GM21515 (cell line): ENCODE data around the gene EYS.

Experiments used
- ATAC-seq: cut with Tn5 transposase; IDR thresholded peaks from one replicate; pipeline ENCODE4 v1.9.1; 2021; ENCODE audit not compliant: unreplicated experiment

EYS gene

DNA sequence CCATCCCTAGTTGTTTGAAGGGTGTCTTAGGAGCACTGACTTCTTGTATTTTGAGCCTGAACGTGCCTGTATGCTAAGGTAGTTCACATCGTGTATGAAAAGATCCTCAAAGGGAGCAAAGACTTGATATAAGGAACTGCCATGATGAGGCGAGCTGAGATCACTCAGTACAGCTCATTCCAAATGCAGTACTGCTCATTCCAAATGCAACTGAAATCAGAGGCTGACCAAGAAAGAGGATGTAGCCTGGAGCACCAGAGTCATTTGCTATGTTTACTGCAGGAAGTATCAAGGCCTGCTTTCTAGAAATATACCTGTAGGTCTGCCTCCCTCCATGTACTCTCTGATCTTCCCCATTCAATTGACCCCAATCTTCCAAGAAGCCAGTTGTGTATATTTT, 832.2 kb downstream of the EYS start:
- ATAC-seq: no peak

DNA sequence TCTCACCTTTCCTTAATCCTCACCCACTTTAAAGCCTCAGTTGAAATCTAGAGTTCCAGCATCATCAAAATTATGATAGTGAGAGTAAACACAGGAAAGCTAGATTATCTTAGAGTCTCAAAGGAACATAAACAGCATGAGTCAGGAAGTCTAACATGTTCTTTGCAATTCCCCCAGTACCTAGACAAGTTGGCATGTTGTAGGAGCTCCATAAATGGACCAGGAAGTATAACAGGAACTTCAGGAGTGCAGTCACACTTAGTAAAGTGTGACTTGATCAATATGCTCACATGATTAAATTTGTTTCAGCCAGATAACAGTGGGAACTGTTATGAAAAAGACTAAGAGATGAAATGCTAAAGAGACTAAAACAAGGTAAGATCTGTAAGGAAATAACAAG, 834.4 kb downstream of the EYS start:
- ATAC-seq: no peak

- ATAC-seq: no peak
Measured at GRCh38 chr6:64861039-64861651, 845.9 kb downstream of the EYS start.

DNA sequence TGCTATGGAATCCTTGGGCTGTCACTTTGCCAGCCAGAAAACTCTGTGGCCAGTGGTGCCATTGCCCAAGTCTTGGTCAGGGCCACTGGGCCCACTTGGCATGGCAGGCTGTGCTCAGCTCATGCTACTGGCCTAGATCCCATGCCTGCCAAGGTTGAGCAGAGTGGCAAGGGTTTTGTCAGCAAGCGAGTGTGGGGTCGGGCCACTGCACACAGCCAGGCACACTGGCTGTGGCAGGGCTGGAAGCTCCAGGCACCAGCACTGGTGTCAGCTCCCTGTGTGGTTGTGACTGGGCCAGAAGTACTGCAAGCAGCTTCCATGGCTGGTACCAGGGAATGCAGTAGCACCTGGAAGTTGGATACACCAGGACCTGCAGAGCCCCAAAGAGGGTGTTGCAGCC, 846.8 kb downstream of the EYS start:
- ATAC-seq: no peak

DNA sequence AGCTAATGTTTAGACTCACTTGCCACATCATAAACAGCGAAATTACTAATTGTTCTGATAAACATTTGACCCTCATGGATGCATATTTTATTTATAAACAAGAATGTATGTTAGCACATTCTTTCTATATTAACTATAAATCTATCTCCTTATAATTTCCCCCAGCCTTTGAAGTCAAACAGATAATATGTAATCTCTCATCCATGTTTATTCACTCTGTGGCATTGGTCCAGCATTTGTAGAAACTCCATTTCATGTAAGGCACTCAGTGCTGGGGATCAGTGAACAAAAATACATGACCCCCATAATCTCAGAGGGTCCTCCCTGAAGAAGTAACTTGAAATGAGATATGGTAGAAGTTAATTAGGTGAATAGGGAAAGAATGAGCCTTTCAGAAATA, 856.9 kb downstream of the EYS start:
- ATAC-seq: no peak

DNA sequence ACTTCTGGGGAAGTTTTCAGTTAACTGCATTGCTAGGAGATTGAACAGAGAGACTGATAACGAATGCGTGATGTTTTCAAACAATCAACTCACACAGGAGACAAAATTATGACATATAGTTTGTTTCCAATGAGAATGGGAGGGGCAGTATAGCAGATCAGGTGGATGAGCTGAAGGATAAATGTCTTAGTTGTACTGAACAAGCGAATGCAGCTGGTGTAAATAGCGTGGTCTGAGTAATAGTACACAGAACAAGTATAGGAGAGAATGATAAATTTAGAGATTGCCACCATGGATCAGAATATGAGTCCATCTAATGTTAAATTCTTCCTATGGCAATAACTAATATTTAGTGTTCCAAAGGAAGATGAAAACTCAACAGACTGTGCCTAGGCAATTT, 858.6 kb downstream of the EYS start:
- ATAC-seq: no peak

DNA sequence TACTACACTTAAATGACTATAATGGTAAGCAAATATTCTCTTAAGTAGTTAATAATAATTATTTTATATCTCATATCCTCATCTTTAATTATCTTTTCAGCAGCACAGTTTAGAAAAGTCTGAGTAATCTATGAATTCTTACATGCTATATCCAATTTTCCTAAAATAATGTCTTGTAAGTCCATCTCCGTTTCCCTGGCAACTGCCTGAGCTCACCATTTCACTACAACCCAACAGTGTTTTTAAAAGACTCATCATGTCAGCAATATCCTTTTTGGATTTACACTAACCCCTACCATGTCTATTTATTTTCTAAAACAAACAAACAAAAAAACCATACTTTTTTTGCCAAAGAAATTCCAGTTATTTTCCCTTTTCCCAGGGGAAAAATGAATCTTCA, 859.6 kb downstream of the EYS start:
- no peak for ATAC-seq

GRCh38 chr6:64838726-64839125, 868.3 kb downstream of the EYS start:
- no peak for ATAC-seq

DNA sequence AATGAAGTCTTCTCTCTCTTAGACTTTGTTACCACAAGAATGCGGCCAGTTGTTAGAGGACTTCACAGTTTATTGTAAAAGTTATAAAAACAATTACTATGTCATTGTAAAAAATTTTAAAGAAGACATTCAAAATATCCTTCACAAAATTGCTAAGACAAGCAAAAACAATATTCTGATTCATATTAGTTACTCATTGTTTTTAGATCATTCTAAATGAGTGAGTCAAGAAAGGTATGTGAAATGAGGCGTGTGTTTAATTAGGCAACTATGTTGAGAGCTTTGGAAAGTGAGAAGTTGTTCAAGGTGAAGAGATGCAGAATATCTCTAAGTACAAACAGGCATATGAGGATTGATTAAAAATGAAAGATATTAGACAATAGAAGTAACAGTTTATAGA, 875.3 kb downstream of the EYS start:
- no peak for ATAC-seq

GRCh38 chr6:64817525-64817924, 889.5 kb downstream of the EYS start:
- ATAC-seq: no peak

DNA sequence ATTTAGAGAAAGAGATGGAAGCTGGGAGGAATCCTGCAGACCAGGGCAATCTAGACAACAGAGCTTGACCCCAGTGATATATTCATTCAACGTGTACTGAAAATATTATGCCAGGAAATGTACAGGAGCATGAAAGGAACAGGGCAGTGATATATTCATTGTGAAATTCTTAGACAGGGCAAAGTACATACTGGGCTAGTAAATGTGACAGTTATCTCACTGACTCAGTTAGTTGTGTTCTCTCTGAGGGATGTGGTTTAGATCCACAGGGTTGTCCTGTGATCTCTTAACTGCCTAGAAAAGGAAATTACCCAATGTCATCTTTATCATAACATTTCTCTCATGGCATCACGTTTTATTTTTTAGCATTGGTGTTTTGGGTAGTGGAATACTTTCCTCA, 891.3 kb downstream of the EYS start:
- ATAC-seq: no peak

- no peak for ATAC-seq
Measured at GRCh38 chr6:64812138-64812537, 894.9 kb downstream of the EYS start.

DNA sequence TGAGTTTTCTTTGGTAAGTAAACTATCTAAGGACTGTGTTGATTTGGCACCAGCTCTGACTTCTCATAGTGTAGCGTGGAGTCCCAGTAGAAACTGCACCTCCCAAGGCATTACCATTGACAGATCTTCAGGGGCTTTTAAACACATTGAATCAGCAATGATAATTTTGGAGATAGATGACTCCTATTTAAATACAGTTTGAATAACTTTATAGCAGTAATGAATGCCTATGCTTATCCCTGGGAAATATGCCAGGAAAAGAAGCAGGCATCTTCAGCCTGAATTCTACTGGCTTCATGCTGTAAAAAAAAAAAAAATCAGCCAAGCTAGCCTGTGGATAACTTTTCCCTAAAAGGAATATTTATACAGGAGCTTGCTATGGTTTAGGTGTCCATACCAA, 895.9 kb downstream of the EYS start:
- ATAC-seq: no peak

- ATAC-seq: no peak
Measured at GRCh38 chr6:64807785-64808184, 899.2 kb downstream of the EYS start.

- no peak for ATAC-seq
Measured at GRCh38 chr6:64803470-64804166, 903.4 kb downstream of the EYS start.

- ATAC-seq: no peak
Measured at GRCh38 chr6:64792534-64792933, 914.5 kb downstream of the EYS start.

- ATAC-seq: no peak
Measured at GRCh38 chr6:64789476-64789875, 917.5 kb downstream of the EYS start.

DNA sequence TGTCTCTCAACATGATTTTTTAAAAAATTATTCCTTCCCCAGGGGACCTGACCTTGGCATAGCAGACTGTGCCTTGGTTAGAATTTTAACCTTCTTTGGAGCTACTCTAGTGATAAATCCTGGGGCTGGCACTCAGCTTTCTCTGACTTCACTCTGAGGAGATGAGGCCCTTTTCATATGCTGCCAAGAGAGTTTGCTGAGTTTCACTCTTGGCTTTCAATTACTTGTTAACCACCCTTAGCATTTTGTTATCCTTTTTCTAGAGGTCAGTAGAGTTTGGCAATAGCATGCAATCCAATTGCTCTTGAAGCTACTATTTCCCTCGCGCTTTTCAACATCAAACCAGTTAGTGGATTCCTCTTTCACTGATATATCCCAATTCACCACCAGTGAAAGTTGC, 920.3 kb downstream of the EYS start:
- no peak for ATAC-seq

DNA sequence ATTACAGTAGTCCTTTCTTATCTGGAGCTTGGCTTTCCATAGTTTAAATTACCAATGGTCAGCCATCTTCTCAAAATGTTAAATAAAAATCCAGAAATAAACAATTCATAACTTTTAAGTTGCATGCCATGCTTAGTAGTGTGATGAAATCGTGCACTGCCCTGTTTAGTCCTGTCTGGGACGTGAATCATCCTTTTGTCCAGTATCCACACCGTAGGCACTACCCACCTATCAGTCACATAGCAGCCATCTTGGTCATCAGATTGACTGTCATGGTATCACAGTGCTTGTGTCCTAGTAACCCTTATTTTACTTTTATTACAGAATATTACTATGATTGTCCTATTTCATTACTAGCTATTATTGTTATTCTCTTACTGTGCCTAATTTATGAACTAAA, 924.1 kb downstream of the EYS start:
- ATAC-seq: no peak

DNA sequence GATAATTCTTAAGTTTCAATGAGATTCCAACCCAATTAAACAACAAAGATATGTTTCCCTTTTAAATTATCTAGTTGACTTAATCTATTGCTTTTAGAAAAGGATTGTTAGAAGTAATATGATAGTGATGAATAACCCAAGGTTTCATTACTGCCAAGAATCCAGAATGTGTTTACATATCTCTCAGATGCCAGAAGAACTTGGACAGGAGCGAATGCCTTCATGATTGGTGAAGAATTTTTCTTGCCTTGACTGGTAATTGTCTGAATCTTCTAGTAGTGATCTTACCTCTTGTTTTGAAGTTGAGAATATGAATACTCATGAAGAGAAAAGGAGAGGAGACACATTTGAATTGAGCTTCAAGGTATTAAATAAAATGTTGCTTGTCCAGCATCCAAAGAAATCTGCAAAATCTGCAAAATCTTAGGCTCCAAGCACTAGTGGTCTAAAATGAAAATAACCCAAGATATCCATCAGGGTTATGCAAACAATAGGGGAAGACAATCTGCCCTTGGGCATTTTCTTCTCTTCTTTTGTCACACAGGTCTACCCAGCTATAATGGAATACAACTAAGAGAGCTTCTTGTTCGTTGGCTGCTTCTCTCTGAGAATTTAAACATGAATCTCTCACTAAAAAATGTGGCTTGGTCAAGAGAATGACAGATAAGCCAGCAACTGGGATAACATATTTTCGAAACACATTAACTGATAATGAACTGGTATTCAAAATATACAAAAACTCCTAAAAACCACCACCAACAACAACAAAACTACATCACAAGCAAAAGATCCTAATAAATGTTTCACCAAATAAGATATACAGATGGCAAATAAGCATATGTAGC, 928.9 kb downstream of the EYS start:
- ATAC-seq: no peak

DNA sequence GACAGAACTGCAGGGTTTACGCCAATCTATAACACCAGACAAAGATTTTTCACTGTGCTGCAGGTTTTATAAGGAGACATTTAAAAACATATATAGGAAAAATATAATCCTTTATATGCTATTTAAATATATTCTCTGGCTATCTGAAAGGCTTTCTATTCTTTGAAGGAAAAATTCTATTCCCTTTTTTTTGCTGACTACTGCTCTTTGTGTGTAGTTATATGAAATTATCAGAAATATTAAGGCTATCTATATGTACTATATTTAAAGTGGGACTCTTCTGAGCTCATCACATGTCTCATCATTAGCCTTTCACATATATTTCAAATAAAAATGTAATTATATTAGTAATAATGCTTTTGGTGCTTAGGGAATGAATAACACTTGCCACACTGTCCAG, 930.7 kb downstream of the EYS start:
- ATAC-seq: no peak

DNA sequence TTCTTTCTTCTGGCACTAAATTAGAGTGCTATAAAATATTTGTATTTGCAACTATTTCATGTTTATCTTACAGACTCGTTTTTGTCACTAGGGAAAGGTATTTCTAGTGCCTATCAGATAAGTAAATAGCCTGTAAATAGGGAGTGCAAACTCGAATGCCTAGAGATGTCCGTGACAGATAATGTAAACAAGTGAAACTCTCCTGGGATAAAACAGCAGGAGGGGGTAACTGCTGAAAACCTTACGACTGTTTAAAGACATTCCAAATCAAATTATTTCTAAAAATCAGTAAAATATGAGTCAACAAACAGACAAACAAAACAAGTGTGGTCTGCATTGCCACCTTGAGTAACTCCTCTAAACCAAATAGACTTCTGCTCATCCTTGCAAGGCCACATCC, 932.1 kb downstream of the EYS start:
- no peak for ATAC-seq
